K562 treated with DMSO at 1 percent for 24 hours (cell line): Measurements from ENCODE around the gene IL17RB. TPM values are rescaled to one million over a fixed set of nuclear protein-coding genes. Genes with fewer than 3 reads are reported as not detected.

ENCODE experiments used
- total RNA-seq: library from RNA; unstranded; fragments of 300-600 nt; gene quantifications from 2 replicates; pipeline ENCODE4 v1.2.3, GENCODE V29; 2022; ENCODE audit warnings: low read depth; ENCODE audit not compliant: insufficient read depth

Gene IL17RB, protein sequence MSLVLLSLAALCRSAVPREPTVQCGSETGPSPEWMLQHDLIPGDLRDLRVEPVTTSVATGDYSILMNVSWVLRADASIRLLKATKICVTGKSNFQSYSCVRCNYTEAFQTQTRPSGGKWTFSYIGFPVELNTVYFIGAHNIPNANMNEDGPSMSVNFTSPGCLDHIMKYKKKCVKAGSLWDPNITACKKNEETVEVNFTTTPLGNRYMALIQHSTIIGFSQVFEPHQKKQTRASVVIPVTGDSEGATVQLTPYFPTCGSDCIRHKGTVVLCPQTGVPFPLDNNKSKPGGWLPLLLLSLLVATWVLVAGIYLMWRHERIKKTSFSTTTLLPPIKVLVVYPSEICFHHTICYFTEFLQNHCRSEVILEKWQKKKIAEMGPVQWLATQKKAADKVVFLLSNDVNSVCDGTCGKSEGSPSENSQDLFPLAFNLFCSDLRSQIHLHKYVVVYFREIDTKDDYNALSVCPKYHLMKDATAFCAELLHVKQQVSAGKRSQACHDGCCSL
- total RNA-seq: 1.2 and 1.4 TPM in 2 replicates

GRCh38 chr3:53846134-53846850, at the start of gene IL17RB, which contains the start of gene CHDH:
TSS of gene IL17RB (plus strand) at chr3:53846568. CDS start at chr3:53846589, 21 bp downstream.
TSS of gene CHDH (minus strand) at chr3:53846419. CDS start at chr3:53824008, 22,411 bp downstream.

DNA sequence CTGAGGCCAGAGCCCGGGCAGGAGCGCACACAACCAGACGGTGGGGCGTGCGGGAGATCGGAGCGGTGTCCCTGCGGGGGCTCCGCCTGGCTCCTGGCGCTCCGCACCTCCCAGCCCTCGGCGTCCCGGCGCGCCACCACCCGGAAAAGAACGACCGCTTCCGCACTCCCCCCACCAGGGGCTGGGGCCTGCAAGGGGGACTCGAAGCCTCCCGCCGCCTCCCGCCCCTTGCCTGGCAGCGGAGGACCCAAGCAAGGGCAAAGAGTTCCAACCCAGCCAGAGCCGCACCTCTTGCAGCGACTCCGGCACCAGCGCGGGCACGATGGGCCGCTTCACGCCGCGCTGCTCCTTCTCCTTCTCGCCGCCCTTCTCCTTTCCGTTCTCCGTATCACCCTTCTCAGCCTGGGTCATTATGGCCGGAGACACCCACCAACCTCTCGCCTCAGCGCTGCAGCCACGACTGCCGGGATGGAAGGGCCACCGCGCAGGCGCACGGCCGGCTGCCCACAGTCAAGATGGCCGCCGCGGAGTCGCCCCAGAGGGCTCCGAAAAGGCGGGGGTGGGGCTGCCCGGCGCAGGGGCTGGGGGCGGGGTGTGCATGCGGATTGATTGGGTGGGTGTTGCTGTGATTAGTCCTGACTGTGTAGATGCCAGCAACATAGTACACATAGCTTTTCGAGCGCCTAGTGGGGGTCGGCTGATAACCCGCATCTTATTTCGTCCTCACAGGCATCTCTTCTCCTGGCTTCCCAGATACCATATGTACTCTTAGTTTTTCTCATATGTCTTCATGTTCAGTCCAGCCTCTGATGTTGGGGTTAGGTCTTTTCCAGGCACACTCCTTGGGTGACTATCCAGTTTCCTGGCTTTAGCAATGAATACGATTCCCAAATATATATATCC, 35.6 kb downstream of the IL17RB start, which contains the start of gene ACTR8:
ACTR8 (minus strand) TSS at position 462 of the 903 bp plus-strand sequence; CDS start at position 411, 51 bp downstream.

DNA sequence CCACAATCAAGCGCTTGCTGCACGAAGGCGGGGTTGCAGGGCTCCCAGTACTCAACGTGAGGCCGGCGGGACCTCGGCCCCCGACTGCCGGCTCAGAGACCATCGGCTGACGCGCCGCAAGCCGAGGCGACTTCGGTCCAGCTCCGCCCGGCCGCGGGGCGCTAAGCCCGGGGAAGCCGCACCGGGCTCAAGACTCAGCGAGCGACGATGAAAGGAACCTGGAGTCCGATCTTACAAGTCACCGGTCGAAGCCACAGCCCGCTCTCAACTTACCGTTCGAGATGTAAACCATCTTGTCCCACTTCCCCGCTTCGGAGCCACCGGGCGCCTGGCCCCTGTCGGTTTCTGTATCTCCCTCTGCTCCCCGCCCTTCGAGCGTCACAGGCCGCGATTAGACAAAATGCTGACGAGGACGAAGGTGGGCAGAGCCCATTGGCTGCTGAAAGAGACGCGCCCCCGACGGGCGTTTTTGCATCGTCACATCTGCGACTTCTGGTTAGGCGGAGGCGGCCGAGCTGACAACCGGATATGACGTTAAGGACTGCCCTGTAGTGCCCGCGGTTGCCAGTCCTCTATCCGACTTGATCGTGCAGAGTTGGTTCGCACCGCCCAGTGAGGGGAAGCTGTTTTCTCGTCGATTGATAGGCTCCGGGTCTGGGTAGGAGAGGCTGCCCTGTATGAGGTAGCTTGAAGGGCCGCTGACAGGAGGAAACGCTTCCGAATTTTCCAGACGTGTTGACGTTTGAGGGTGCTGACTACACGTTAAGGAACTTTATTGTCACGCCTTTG, 45.3 kb downstream of the IL17RB start, which contains the start of gene SELENOK:
SELENOK (minus strand) TSS at position 363 of the 789 bp plus-strand sequence.

Other genes with a start within 250 kb of the IL17RB start
- 0.16 and 0.21 TPM in 2 replicates for gene CHDH, start 149 bp upstream of the IL17RB start, total RNA-seq
- 8.0 and 10.1 TPM in 2 replicates for gene ACTR8, start 35.6 kb downstream of the IL17RB start, total RNA-seq
- gene SELENOK, start 45.3 kb downstream of the IL17RB start, total RNA-seq: 27.7 and 29.7 TPM in 2 replicates